SH-SY5Y (cell line): ENCODE results near the gene NFAM1.

Experiments
- GATA2 ChIP-seq: IDR thresholded peaks from 2 replicates; pipeline ENCODE4 v1.6.1; 2011; ENCODE audit warnings: mild to moderate bottlenecking, low read depth, low read length
- GATA3 ChIP-seq: IDR thresholded peaks from 2 replicates; pipeline ENCODE4 v1.6.1; 2011; ENCODE audit warnings: low read depth, mild to moderate bottlenecking, low read length, moderate library complexity

DNA sequence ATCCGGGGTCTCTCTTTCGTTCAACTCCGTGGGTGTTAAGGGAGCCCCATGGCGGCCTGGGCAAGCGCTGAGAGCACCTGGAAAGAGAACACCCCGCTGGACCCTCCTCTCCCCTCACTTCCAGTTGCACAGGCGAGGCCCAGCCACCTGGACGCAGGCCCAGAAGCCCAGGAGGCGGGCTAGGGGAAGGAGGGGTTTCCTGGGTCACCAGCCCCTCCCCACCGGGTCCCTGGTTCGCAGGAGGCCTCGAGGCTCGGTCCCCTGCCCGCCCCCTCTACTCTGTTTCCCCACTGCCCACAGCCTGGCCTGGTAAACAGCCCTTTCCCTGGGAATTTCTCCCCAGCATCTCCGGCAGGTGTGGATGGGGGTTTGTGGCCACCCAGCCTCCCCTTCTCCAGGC lies 8.5 kb upstream of the NFAM1 start:
- TF ChIP-seq GATA2 (no peak), GATA3 (no peak)
